ENCODE data around the gene MACF1. TPM values are rescaled to one million over a fixed set of nuclear protein-coding genes. Genes with fewer than 3 reads are reported as not detected.

The MACF1 gene
- total and polyA plus RNA-seq, 2 of the 13 experiments (the other 11 are each of a cell fraction or from before 2014, with no cell fraction given) = 36.7 to 65.4 TPM

GRCh38 chr1:39491146-39491921, 286.8 kb downstream of the MACF1 start, which contains the start of gene BMP8A (continued):
- TF ChIP-seq ZNF687 (CRISPR knock-in tag; IDR thresholded peaks at IDR 0.05) = peak; percentile 72
- no peak for TF ChIP-seq KDM6A (CRISPR knock-in tag; IDR thresholded peaks at IDR 0.05; ENCODE audit: low read depth)
- no peak; the same call in 1 of the 2 replicates for TF ChIP-seq KDM2A (CRISPR knock-in tag; IDR thresholded peaks at IDR 0.05; ENCODE audit: borderline replicate concordance, low read depth)
- TF ChIP-seq ZBTB7B (CRISPR knock-in tag; IDR thresholded peaks at IDR 0.05) = no peak
- no peak for TF ChIP-seq AHDC1 (CRISPR knock-in tag; IDR thresholded peaks at IDR 0.05; ENCODE audit: borderline replicate concordance)
- no peak for TF ChIP-seq ARID4A (CRISPR knock-in tag; IDR thresholded peaks at IDR 0.05; ENCODE audit: borderline replicate concordance)
- TF ChIP-seq, protein P1, sequence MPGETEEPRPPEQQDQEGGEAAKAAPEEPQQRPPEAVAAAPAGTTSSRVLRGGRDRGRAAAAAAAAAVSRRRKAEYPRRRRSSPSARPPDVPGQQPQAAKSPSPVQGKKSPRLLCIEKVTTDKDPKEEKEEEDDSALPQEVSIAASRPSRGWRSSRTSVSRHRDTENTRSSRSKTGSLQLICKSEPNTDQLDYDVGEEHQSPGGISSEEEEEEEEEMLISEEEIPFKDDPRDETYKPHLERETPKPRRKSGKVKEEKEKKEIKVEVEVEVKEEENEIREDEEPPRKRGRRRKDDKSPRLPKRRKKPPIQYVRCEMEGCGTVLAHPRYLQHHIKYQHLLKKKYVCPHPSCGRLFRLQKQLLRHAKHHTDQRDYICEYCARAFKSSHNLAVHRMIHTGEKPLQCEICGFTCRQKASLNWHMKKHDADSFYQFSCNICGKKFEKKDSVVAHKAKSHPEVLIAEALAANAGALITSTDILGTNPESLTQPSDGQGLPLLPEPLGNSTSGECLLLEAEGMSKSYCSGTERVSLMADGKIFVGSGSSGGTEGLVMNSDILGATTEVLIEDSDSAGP (CRISPR knock-in tag; IDR thresholded peaks at IDR 0.05; ENCODE audit: borderline replicate concordance) = no peak
- TF ChIP-seq, protein P2, sequence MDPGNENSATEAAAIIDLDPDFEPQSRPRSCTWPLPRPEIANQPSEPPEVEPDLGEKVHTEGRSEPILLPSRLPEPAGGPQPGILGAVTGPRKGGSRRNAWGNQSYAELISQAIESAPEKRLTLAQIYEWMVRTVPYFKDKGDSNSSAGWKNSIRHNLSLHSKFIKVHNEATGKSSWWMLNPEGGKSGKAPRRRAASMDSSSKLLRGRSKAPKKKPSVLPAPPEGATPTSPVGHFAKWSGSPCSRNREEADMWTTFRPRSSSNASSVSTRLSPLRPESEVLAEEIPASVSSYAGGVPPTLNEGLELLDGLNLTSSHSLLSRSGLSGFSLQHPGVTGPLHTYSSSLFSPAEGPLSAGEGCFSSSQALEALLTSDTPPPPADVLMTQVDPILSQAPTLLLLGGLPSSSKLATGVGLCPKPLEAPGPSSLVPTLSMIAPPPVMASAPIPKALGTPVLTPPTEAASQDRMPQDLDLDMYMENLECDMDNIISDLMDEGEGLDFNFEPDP (CRISPR knock-in tag; conservative IDR thresholded peaks at IDR 0.05) = no peak
- no peak for TF ChIP-seq KMT2A (CRISPR knock-in tag; IDR thresholded peaks at IDR 0.05)

Measured in HepG2 (cell line).